Heart left ventricle (tissue), 13 donors: Measurements from ENCODE around the gene TMEM253.

ENCODE experiments used
- POLR2A ChIP-seq, 2 donors: fragments of 450-650 bp; IDR thresholded peaks; one replicate each; pipeline ENCODE4 v1.6.1; 2017; ENCODE audit warnings: antibody characterized with exemption in 2 of 2, mild to moderate bottlenecking in 2 of 2, moderate library complexity in 2 of 2
- TF ChIP-seq, protein P1 (sequence below), 12 donors: fragments of 200-600 bp; sonication (generic) in 4 of 12; IDR thresholded peaks; one replicate each; pipeline versions ENCODE4 v1.5.0 to v1.8.0; 2018 to 2022; ENCODE audit warnings: antibody characterized with exemption in 12 of 12, mild to moderate bottlenecking in 5 of 12
- donor health status: ischemic (EF 13 %, LVEDD 7.1; RV severe dilation, severe dysfunction).
- donor health status: DM: no; HTN: yes; CAD: no.
- donor health status: DM: no; HTN: no; CAD: no.
- donor health status: ischemic (EF 25% LVEDD 6.9; RV normal size, moderate dysfunction).
- donor health status: ischemic (EF 25% LVEDD 5.7; RV mildly dilated, moderate dysfunction).
- donor health status: ischemic (EF 35%, LVEDD 5.7; RV mildly dilated, moderate dysfunction).
- donor health status: nonischemic (EF 11% LVEDD 7.7; RV severe dilation, severe dysfunction).
- donor health status: DM: yes; HTN: yes; CAD: no.
- donor health status: PGD.
- donor health status: ischemic (EF 29% LVEDD 5.4; RV normal size, mild dysfunction).
- donor health status: nonischemic (EF 23%, LVEDD 6.1; RV moderate dilation, normal function).

DNA sequence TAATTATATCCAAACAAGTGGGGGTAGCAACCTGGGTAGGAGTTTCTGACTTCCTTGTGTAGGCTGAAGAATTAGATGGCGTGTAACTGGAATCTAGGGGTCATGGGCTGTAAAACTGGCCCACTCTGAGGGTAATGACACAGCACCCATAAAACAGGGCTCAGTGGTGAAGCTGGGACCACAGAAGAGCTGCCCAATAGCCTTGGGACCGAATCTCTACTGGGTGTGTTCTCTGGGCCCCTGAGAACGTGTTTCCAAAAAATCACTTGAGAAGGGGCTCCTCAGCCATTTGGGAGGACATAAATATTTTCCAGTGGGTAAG, 39.6 kb upstream of the TMEM253 start:
- TF ChIP-seq, protein P1, sequence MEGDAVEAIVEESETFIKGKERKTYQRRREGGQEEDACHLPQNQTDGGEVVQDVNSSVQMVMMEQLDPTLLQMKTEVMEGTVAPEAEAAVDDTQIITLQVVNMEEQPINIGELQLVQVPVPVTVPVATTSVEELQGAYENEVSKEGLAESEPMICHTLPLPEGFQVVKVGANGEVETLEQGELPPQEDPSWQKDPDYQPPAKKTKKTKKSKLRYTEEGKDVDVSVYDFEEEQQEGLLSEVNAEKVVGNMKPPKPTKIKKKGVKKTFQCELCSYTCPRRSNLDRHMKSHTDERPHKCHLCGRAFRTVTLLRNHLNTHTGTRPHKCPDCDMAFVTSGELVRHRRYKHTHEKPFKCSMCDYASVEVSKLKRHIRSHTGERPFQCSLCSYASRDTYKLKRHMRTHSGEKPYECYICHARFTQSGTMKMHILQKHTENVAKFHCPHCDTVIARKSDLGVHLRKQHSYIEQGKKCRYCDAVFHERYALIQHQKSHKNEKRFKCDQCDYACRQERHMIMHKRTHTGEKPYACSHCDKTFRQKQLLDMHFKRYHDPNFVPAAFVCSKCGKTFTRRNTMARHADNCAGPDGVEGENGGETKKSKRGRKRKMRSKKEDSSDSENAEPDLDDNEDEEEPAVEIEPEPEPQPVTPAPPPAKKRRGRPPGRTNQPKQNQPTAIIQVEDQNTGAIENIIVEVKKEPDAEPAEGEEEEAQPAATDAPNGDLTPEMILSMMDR (IDR thresholded peaks at IDR 0.05): no peak
- no peak for TF ChIP-seq POLR2A (IDR thresholded peaks at IDR 0.05)
